ENCODE results near the gene ANXA4.
"Not testable (repeated sequence)": the region's sequence is repeated elsewhere in the genome, so short reads cannot be mapped to it uniquely, and the experiment has no call there.

ANXA4 gene

GRCh38 chr2:69768789-69769188 lies 26.9 kb downstream of the ANXA4 start:
- no peak for DNase-seq (ENCODE audit: low read depth)
- no peak for TF ChIP-seq CTCF (conservative IDR thresholded peaks at IDR 0.05; ENCODE audit: control insufficient read depth, insufficient read depth, low read depth, low read length)
- H3K4me3 ChIP-seq (ENCODE audit: control insufficient read depth, low read depth, low read length), result no peak overlapping the region

GRCh38 chr2:69769272-69769671 lies 27.3 kb downstream of the ANXA4 start:
- no peak for DNase-seq (ENCODE audit: low read depth)
- no peak for TF ChIP-seq CTCF (conservative IDR thresholded peaks at IDR 0.05; ENCODE audit: control insufficient read depth, insufficient read depth, low read depth, low read length)

DNA sequence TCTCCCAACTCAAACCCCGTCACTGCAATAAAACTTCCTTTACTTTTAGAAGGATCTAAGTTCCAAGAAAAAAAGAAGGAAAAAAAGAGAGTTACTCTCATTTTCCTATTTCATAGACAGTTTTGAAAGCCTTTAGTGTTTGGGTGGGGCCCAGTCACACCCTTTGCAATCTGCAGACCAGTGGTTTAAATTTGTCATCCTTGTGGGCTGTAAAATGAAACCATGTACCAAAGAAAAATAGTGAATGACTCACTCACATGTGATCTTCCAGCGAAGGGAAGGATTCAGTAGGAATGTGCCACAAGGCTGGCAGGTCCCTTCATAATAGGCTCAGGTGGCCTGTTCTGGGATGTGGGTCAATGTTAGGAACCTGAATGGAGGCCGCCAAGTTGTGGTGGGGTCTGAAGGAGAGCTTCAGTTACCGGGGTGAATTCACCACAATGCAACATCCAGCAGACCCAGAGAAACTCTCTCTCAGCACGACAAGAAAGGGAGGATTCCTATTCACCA lies 28.3 kb downstream of the ANXA4 start:
- peak; percentile 92 for DNase-seq (ENCODE audit: low read depth)
- no peak overlapping the region for H3K4me3 ChIP-seq (ENCODE audit: control insufficient read depth, low read depth, low read length)
- no peak for TF ChIP-seq CTCF (conservative IDR thresholded peaks at IDR 0.05; ENCODE audit: control insufficient read depth, insufficient read depth, low read depth, low read length)

More at GRCh38 chr2:69769272-69769671, 27.3 kb downstream of the ANXA4 start:
- no peak overlapping the region for H3K4me3 ChIP-seq (ENCODE audit: control insufficient read depth, low read depth, low read length)

- H3K4me3 ChIP-seq (ENCODE audit: control insufficient read depth, low read depth, low read length), result no peak overlapping the region
- no peak for TF ChIP-seq CTCF (conservative IDR thresholded peaks at IDR 0.05; ENCODE audit: control insufficient read depth, insufficient read depth, low read depth, low read length)
- no peak for DNase-seq (ENCODE audit: low read depth)
Observed at GRCh38 chr2:69770747-69771146, 28.8 kb downstream of the ANXA4 start.

DNA sequence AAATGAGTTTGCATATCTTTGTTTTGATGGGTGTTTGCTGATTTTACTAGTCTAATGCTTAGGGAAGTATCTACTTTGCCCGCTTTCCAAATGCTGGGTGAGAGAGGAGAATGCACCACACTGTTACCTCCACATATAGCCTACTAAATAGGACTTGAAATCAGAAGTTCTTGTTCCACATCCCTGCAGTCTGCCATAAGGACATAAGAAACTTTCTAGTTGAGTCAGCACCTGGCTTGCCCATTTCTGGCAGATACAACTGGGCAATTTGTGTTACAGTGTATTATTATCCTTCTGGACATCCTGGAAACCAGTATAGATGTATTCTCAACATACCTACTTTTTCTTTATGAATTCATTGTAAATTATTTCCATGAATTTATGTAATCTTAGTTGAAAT lies 29.5 kb downstream of the ANXA4 start:
- peak; percentile 51 for DNase-seq (ENCODE audit: low read depth)
- no peak overlapping the region for H3K4me3 ChIP-seq (ENCODE audit: control insufficient read depth, low read depth, low read length)
- no peak for TF ChIP-seq CTCF (conservative IDR thresholded peaks at IDR 0.05; ENCODE audit: control insufficient read depth, insufficient read depth, low read depth, low read length)

DNA sequence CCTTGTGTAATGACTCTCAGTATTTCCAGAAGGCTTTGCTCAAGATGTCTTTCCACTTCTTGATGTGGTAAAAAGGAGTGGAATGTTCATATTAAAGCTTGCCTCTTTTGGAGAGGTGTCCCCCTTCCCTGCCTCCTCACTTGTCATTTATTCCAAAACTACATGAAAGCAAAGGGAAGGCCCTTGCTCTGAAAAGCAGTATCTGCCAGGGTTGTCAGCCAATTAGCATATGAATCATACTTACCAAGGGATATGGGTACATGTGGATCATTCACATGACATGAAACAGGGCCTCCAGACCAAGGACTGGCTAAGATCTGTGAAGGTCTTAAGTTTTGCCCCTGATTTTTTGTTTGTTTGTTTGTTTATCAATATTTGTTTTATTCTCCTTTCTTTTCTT lies 31.3 kb downstream of the ANXA4 start:
- no peak overlapping the region for H3K4me3 ChIP-seq (ENCODE audit: control insufficient read depth, low read depth, low read length)
- DNase-seq (ENCODE audit: low read depth), result peak; percentile 73
- no peak for TF ChIP-seq CTCF (conservative IDR thresholded peaks at IDR 0.05; ENCODE audit: control insufficient read depth, insufficient read depth, low read depth, low read length)

DNA sequence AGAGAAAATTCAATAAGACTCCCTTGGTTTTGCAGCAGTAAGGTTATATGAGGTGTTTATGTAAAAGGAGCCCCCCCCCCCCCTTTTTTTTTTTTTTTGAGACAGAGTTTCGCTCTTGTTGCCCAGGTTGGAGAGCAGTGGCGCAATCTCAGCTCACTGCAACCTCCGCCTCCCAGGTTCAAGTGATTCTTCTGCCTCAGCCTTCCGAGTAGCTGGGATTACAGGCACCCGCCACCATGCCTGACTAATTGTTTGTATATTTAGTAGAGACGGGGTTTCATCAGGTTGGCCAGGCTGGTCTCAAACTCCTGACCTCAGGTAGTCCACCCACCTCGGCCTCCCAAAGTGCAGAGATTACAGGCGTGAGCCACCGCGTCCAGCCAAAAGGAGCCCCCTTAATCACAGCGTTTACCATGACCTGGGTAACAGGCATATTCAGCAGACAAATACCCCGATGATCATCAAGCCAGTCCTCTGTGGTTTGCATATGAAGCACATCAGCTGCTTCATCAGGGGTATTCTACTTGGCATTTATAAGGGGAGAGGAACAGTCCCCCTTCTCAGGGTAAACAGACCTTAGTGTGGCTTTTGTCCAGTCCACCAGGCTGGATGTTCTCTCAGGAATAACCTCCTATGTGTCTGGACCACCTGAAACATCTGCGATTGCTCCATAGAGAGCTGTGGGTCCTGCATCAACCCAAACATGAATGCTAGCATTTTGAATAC lies 32.5 kb downstream of the ANXA4 start:
- DNase-seq (ENCODE audit: low read depth); H3K4me3 ChIP-seq (ENCODE audit: control insufficient read depth, low read depth, low read length): not testable (repeated sequence)

Data from fibroblast of mammary gland (primary cell).